ENCODE results near the gene COMT.
A peak's percentile ranks its signal among the peaks of the same experiment; 100 is the strongest.

The COMT gene

GRCh38 chr22:19955241-19956128 lies 13.9 kb downstream of the COMT start:
- TF ChIP-seq CTCF (IDR thresholded peaks at IDR 0.05; ENCODE audit: insufficient read depth, missing control alignments): no peak
- DNase-seq (ENCODE audit: insufficient read length, low spot score) (peak; percentile 12), FAIRE-seq (no peak)

GRCh38 chr22:19957445-19957844 lies 15.9 kb downstream of the COMT start:
- no peak for TF ChIP-seq CTCF (IDR thresholded peaks at IDR 0.05; ENCODE audit: insufficient read depth, missing control alignments)
- no peak for FAIRE-seq
- DNase-seq (ENCODE audit: insufficient read length, low spot score): no peak

- FAIRE-seq: no peak
These were observed 16.8 kb downstream of the COMT start for GRCh38 chr22:19958083-19959042.

GRCh38 chr22:19959043-19959586 lies 17.5 kb downstream of the COMT start:
- DNase-seq (ENCODE audit: insufficient read length, low spot score) (no peak), FAIRE-seq (no peak)
- no peak for TF ChIP-seq CTCF (IDR thresholded peaks at IDR 0.05; ENCODE audit: insufficient read depth, missing control alignments)

More at GRCh38 chr22:19958083-19959042, 16.8 kb downstream of the COMT start:
- DNase-seq (ENCODE audit: insufficient read length, low spot score): no peak
- no peak for TF ChIP-seq CTCF (IDR thresholded peaks at IDR 0.05; ENCODE audit: insufficient read depth, missing control alignments)

- no peak for TF ChIP-seq CTCF (IDR thresholded peaks at IDR 0.05; ENCODE audit: insufficient read depth, missing control alignments)
- FAIRE-seq (no peak), DNase-seq (ENCODE audit: insufficient read length, low spot score) (no peak)
These were observed 18.3 kb downstream of the COMT start for GRCh38 chr22:19959587-19960490.

GRCh38 chr22:19960491-19961200 lies 19.1 kb downstream of the COMT start:
- no peak for TF ChIP-seq CTCF (IDR thresholded peaks at IDR 0.05; ENCODE audit: insufficient read depth, missing control alignments)
- DNase-seq (ENCODE audit: insufficient read length, low spot score): no peak
- no peak for FAIRE-seq
